Omental fat pad (tissue), 4 donors: Measurements from ENCODE around the gene MYOZ2. TPM values are rescaled to one million over a fixed set of nuclear protein-coding genes. Genes with fewer than 3 reads are reported as not detected.

ENCODE experiments used
- ATAC-seq: fragments of 150-250 bp; one replicate; pipeline ENCODE4 v1.9.1; 2016; ENCODE audit warnings: mild to moderate bottlenecking, moderate library complexity; ENCODE audit not compliant: low FRiP score
- DNase-seq: peaks from one replicate; pipeline ENCODE4 v3.0.0-alpha.2; 2019; ENCODE audit warnings: low spot score
- total RNA-seq, 4 donors: library from RNA; depleted of rRNA; stranded (reverse); fragments of >200 nt; gene quantifications; one replicate each; pipeline ENCODE4 v1.1.0, GENCODE V29; 2016
- TF ChIP-seq, protein P1 (sequence below), 3 donors: fragments of 450-650 bp; IDR thresholded peaks; one replicate each; pipeline ENCODE4 v1.5.1; 2016 to 2017; ENCODE audit warnings: antibody characterized with exemption in 3 of 3, mild to moderate bottlenecking in 3 of 3, moderate library complexity in 2 of 3

The MYOZ2 gene
- total RNA-seq: under 1 TPM in 1 of 4 donors, not detected in 3; 0.37 TPM

DNA sequence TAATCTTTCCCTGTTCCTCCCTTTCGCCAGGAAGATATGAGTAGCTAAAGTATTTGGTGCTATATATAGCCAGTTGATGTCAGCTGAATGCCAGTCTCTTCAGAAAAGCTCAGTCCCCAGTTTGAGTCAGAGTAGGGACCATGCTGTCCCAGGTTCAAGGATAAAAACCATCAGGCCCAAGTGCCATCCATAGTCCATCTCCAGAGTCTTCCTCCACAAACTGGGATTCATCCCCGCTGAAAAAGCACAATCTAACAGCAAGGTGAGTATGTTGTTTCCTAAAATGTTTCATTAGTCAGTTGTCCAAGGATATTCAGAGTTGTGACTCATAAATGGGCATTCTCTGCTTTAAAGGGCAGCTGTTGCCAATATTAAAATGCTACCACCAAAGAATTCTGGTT lies at the start of gene MYOZ2:
Gene MYOZ2, plus strand, starts transcription at position 112 of the 401 bp plus-strand sequence. CDS start 694 bp downstream, outside the sequence.
- DNase-seq (no peak), ATAC-seq (no peak)
- TF ChIP-seq, protein P1, sequence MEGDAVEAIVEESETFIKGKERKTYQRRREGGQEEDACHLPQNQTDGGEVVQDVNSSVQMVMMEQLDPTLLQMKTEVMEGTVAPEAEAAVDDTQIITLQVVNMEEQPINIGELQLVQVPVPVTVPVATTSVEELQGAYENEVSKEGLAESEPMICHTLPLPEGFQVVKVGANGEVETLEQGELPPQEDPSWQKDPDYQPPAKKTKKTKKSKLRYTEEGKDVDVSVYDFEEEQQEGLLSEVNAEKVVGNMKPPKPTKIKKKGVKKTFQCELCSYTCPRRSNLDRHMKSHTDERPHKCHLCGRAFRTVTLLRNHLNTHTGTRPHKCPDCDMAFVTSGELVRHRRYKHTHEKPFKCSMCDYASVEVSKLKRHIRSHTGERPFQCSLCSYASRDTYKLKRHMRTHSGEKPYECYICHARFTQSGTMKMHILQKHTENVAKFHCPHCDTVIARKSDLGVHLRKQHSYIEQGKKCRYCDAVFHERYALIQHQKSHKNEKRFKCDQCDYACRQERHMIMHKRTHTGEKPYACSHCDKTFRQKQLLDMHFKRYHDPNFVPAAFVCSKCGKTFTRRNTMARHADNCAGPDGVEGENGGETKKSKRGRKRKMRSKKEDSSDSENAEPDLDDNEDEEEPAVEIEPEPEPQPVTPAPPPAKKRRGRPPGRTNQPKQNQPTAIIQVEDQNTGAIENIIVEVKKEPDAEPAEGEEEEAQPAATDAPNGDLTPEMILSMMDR (IDR thresholded peaks at IDR 0.05): no peak

DNA sequence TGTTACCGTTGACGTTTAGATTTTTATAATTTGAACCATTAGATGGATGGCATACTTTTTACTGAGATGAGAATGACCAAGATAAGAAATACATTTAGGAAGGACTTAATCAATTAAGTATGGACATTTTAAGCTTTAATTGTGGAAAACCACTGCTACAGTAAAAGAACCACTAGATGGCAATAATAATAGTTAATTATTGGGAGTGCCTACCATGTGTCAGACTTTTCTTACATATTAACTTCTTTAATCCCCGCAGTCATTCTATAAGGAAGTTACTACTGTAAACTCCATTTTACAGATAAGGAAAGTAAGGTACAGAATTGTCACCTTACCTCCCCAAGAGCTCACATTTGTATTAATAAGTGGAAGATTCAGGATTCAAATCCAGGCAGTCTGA lies 48.5 kb upstream of the MYOZ2 start:
- DNase-seq: no peak
- no peak for ATAC-seq
- TF ChIP-seq, protein P1 (IDR thresholded peaks at IDR 0.05): no peak

DNA sequence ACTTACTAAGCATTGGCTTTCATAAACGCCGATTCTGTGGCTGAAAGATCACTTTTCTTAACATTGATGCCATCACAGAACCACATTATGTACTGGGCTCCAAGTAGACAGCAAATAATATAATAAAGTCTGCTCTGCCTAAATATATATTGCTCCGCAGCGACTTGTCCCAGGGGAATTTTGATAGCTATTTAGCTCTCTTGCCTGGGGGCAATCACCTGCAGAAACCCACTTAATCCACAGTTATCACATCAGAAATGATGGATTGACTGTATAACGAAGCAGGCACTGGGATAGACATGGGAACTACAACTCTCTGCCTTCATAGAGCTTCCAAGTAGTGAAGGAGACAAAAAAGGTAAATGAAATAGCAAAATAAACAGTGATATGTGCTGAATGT lies 48.0 kb upstream of the MYOZ2 start:
- ATAC-seq: no peak
- TF ChIP-seq, protein P1 (IDR thresholded peaks at IDR 0.05): no peak
- DNase-seq: no peak

DNA sequence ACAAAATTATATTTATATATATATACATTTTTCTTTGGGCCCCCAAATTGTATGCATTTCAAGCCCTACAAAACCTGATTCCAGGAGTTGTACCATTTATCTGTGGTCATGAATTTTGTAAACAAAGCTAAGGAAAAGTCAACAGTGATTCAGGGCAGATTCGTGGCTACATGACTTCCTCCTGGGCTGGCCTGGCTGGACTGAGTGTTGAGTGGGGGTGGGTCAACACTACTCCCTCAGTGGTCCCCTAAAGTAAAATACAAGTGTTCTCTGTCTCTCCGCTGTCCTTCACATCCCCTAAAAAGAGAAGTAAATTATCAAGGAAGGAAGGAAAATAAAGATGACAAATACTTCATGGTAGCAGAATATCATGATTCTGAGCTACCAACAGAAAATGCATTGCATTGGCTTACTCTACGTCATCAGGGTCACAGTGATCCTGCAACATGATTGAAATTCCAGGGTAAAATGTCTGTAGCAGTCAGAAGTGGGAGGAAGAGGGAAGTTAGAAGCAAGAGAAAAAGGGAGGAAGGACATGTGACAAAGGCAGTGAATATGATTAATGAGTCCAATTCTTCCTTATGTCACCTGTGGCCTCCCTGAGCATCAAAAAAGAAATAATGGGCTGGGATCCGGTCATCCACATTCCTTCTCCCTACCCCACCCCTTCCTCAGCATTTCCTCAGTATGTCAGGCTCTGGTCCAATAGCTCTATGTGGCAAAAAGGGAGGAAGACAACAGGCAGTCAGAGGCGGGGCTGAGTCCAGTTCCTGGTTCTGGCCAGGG lies 42.4 kb upstream of the MYOZ2 start:
- TF ChIP-seq, protein P1 (IDR thresholded peaks at IDR 0.05): no peak
- ATAC-seq (no peak), DNase-seq (no peak)

GRCh38 chr4:119097282-119097900 lies 38.2 kb upstream of the MYOZ2 start:
- ATAC-seq (no peak), DNase-seq (no peak)
- TF ChIP-seq, protein P1 (IDR thresholded peaks at IDR 0.05): no peak

DNA sequence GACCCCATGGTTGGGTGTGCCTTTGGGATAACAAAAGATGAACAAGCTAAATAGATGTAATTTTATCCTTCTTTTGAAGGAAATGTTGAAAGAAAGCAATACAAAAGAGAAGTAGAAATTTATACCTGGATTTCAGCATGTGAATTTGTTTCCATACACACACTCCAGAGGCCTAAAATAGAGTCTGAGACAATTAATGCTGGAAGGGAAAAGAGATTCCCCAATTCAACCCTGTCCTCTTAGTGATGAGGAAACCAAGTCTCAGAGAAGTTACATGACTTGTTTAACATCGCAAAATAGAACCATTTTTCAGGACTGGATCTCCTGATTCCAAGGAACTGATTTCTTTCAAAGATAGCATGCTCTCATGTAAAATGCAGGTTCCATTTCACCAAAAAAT lies 37.3 kb upstream of the MYOZ2 start:
- TF ChIP-seq, protein P1 (IDR thresholded peaks at IDR 0.05): no peak
- DNase-seq (no peak), ATAC-seq (no peak)
